ENCODE results near the gene FAM174B.

Gene FAM174B

DNA sequence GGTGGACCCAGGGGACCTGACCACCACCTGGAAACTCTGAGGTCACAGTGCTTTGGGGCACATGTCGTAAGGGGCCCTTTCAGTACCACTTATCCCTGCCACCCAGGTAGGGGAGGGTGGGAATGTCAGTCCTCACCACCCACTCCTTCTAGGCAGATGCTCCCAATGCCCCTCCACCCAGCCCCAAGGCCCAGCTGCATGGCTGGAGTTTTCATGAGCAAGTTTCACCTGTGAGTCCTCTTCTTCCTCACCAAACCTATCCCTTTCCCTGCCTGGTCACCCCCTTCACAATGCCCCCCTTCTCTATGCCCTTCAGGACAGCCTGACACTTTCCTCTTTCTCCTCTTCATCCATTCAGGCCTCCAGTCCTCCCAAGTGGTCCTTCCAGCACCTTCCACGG lies 9.8 kb downstream of the FAM174B start:
- H3K4me2 ChIP-seq (ENCODE audit: low read depth, low read length, poor library complexity, severe bottlenecking): no peak overlapping the region
- H3K27me3 ChIP-seq (ENCODE audit: insufficient read depth, low read length, poor library complexity, severe bottlenecking): no peaks in the 10 kb centered on the region
- no peaks in the 10 kb centered on the region for H3F3A ChIP-seq (ENCODE audit: low read depth)
- no peaks in the 10 kb centered on the region for H3K9me2 ChIP-seq (replicated peaks; ENCODE audit: low read depth, low read length)
- no peak overlapping the region for H2AFZ ChIP-seq (ENCODE audit: low read length)
- H3K9me3 ChIP-seq (ENCODE audit: insufficient read depth, low read depth, low read length): no peaks in the 10 kb centered on the region
- H3K36me3 ChIP-seq (ENCODE audit: insufficient read depth, low read length): no peaks in the 10 kb centered on the region
- H3K9ac ChIP-seq (ENCODE audit: low read depth, low read length, poor library complexity, severe bottlenecking): no peak overlapping the region
- H3K79me2 ChIP-seq (ENCODE audit: insufficient read depth, low read length): no peaks in the 10 kb centered on the region
- no peaks in the 10 kb centered on the region for H4K20me1 ChIP-seq (ENCODE audit: insufficient read depth, low read length, poor library complexity, severe bottlenecking)
- TF ChIP-seq EZH2phosphoT487 (IDR thresholded peaks at IDR 0.05; ENCODE audit: borderline replicate concordance): no peak
- TF ChIP-seq, protein P1, sequence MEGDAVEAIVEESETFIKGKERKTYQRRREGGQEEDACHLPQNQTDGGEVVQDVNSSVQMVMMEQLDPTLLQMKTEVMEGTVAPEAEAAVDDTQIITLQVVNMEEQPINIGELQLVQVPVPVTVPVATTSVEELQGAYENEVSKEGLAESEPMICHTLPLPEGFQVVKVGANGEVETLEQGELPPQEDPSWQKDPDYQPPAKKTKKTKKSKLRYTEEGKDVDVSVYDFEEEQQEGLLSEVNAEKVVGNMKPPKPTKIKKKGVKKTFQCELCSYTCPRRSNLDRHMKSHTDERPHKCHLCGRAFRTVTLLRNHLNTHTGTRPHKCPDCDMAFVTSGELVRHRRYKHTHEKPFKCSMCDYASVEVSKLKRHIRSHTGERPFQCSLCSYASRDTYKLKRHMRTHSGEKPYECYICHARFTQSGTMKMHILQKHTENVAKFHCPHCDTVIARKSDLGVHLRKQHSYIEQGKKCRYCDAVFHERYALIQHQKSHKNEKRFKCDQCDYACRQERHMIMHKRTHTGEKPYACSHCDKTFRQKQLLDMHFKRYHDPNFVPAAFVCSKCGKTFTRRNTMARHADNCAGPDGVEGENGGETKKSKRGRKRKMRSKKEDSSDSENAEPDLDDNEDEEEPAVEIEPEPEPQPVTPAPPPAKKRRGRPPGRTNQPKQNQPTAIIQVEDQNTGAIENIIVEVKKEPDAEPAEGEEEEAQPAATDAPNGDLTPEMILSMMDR (conservative IDR thresholded peaks at IDR 0.05; ENCODE audit: low read length): no peak
- no peaks in the 10 kb centered on the region for H3K4me1 ChIP-seq (ENCODE audit: insufficient read depth, low read length, poor library complexity, severe bottlenecking)
- H3K4me3 ChIP-seq (ENCODE audit: low read length, poor library complexity, severe bottlenecking): no peak overlapping the region

DNA sequence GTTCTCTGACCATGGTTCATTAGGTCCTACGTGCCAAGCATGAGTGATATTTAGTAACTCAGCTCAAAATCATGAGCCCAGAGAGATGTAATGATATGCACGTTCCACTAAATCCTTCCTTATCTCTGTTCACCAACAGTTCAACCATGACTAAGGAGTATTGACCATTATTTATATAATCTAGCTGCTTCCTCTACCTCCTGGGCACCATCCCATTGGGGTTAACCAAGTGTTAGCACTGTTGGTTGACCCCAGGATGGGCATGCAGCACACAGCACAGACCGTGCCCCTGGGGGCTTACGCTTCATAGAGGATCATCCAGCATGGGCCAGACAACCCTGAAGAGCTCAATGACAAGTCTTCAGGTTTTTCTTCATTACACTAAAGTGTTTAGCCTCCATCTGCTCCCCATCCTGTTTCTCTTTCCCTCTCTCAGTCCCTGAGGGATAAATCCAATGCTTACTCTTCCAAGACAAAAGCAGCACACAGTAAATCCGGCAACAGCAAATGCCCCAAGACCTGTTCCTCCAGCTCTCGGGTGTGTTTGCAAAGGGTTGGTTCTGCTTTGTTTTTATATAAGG lies 10.4 kb downstream of the FAM174B start:
- H3K9ac ChIP-seq (ENCODE audit: low read depth, low read length, poor library complexity, severe bottlenecking): no peak overlapping the region
- TF ChIP-seq EZH2phosphoT487 (IDR thresholded peaks at IDR 0.05; ENCODE audit: borderline replicate concordance): no peak
- TF ChIP-seq, protein P1 (conservative IDR thresholded peaks at IDR 0.05; ENCODE audit: low read length): no peak
- H3K4me2 ChIP-seq (ENCODE audit: low read depth, low read length, poor library complexity, severe bottlenecking): no peak overlapping the region
- no peaks in the 10 kb centered on the region for H3K4me1 ChIP-seq (ENCODE audit: insufficient read depth, low read length, poor library complexity, severe bottlenecking)
- no peaks in the 10 kb centered on the region for H3K79me2 ChIP-seq (ENCODE audit: insufficient read depth, low read length)
- H3K9me3 ChIP-seq (ENCODE audit: insufficient read depth, low read depth, low read length): no peaks in the 10 kb centered on the region
- no peaks in the 10 kb centered on the region for H3K9me2 ChIP-seq (replicated peaks; ENCODE audit: low read depth, low read length)
- H2AFZ ChIP-seq (ENCODE audit: low read length): no peak overlapping the region
- H4K20me1 ChIP-seq (ENCODE audit: insufficient read depth, low read length, poor library complexity, severe bottlenecking): no peaks in the 10 kb centered on the region
- no peaks in the 10 kb centered on the region for H3K36me3 ChIP-seq (ENCODE audit: insufficient read depth, low read length)
- no peak overlapping the region for H3K4me3 ChIP-seq (ENCODE audit: low read length, poor library complexity, severe bottlenecking)
- H3F3A ChIP-seq (ENCODE audit: low read depth): no peaks in the 10 kb centered on the region
- no peaks in the 10 kb centered on the region for H3K27me3 ChIP-seq (ENCODE audit: insufficient read depth, low read length, poor library complexity, severe bottlenecking)

DNA sequence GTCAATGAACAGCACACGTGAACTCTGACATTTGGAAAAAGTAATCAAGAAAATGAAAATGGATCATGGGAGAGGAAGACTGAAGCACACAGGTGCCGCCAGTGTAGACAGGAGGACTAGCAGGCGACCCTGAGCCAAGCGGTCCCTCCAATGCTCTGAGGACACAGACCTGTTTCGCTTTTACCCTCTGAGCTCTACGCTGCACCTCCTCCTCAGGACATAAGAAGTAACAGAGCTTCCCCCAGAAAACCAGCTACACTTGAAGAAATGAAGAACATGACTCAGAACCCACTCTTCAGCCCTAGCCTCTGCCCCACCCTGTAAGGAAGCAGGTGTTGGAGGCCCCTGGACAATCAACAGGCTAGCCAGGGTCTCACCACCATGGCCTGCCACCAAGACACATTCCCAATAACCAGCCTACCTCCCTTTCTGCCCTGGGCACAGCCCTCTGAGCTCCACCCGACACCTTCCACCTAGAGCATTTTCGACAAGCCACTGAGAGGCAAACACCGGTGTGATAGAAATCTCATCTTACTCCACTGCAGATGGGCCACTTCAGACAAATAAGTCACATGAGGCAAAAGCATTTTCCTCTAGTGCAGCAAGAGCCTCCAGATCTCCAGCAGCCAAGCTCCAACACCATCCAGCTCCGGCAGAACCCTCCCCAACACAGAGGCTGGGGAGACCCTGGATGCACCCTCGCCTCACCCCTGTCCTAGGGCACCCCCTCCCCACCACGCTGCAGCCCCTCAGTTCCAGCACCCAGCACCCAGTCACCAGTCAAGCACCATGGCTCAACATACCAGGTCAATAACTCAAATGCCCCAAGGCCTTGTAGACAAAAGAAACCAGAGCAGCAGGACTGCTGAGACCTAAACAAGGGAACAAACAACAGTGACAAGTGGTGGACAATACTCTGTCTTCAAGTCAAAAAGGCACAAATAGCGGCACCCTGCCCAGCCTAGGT lies 11.4 kb downstream of the FAM174B start:
- no peak overlapping the region for H2AFZ ChIP-seq (ENCODE audit: low read length)
- H3K27me3 ChIP-seq (ENCODE audit: insufficient read depth, low read length, poor library complexity, severe bottlenecking): no peaks in the 10 kb centered on the region
- no peaks in the 10 kb centered on the region for H3F3A ChIP-seq (ENCODE audit: low read depth)
- H3K79me2 ChIP-seq (ENCODE audit: insufficient read depth, low read length): no peaks in the 10 kb centered on the region
- H3K36me3 ChIP-seq (ENCODE audit: insufficient read depth, low read length): no peaks in the 10 kb centered on the region
- H3K9ac ChIP-seq (ENCODE audit: low read depth, low read length, poor library complexity, severe bottlenecking): no peak overlapping the region
- H3K9me3 ChIP-seq (ENCODE audit: insufficient read depth, low read depth, low read length): no peaks in the 10 kb centered on the region
- TF ChIP-seq, protein P1 (conservative IDR thresholded peaks at IDR 0.05; ENCODE audit: low read length): no peak
- no peak for TF ChIP-seq EZH2phosphoT487 (IDR thresholded peaks at IDR 0.05; ENCODE audit: borderline replicate concordance)
- no peaks in the 10 kb centered on the region for H3K9me2 ChIP-seq (replicated peaks; ENCODE audit: low read depth, low read length)
- no peak overlapping the region for H3K4me2 ChIP-seq (ENCODE audit: low read depth, low read length, poor library complexity, severe bottlenecking)
- H3K4me3 ChIP-seq (ENCODE audit: low read length, poor library complexity, severe bottlenecking): no peak overlapping the region
- H3K4me1 ChIP-seq (ENCODE audit: insufficient read depth, low read length, poor library complexity, severe bottlenecking): no peaks in the 10 kb centered on the region
- H4K20me1 ChIP-seq (ENCODE audit: insufficient read depth, low read length, poor library complexity, severe bottlenecking): no peaks in the 10 kb centered on the region
